DND-41 (cell line): ENCODE data around the gene MEF2D.

Source experiments
- EZH2 ChIP-seq: IDR thresholded peaks from 3 replicates; pipeline ENCODE4 v1.6.1; 2012; ENCODE audit warnings: borderline replicate concordance, low read depth, mild to moderate bottlenecking, moderate library complexity, low read length, inconsistent platforms; ENCODE audit not compliant: severe bottlenecking
- TF ChIP-seq, protein P1 (sequence below): IDR thresholded peaks from 2 replicates; pipeline ENCODE4 v1.5.1; 2012; ENCODE audit warnings: borderline replicate concordance, low read length, moderate library complexity, mild to moderate bottlenecking; ENCODE audit not compliant: poor library complexity, severe bottlenecking; ENCODE audit errors: extremely low read depth

DNA sequence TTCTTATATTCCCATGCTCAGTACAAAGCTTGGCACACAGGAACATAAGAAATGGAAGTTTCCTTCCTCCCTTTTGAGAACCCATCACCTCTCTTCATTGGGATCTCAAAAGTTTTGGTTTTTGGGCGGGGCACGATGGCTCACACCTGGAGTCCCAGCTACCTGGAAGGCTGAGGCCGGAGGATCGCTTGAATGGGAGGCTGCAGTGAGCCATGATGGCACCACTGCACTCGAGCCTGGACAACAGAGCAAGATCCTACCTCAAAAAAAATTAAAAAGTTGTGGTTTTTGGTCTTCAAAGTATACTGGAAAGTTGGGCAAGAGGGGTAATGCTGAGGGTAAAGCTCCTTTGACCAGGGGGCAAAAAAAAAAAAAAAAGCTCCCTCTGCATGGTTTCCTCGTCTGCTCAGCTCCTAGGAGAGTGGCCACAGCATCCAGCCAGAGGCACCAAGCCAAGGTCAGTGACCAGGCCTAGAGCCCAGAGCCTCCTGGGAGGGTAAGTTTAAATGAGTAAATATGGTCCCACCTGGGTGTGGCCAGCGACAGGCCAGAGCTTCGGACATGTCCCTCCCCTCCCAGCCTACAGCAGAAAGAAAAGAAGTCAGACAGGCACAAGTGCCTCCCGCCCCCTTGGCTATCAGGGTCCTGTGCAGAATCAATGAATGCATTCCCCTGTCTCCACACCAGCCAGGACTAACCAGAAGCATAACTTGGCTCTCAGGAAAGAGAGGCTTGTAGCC is 5.0 kb downstream of the MEF2D start:
- no peak for TF ChIP-seq EZH2
- TF ChIP-seq, protein P1, sequence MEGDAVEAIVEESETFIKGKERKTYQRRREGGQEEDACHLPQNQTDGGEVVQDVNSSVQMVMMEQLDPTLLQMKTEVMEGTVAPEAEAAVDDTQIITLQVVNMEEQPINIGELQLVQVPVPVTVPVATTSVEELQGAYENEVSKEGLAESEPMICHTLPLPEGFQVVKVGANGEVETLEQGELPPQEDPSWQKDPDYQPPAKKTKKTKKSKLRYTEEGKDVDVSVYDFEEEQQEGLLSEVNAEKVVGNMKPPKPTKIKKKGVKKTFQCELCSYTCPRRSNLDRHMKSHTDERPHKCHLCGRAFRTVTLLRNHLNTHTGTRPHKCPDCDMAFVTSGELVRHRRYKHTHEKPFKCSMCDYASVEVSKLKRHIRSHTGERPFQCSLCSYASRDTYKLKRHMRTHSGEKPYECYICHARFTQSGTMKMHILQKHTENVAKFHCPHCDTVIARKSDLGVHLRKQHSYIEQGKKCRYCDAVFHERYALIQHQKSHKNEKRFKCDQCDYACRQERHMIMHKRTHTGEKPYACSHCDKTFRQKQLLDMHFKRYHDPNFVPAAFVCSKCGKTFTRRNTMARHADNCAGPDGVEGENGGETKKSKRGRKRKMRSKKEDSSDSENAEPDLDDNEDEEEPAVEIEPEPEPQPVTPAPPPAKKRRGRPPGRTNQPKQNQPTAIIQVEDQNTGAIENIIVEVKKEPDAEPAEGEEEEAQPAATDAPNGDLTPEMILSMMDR, result no peak
